Stimulated activated CD4-positive, alpha-beta T cell treated with anti-CD3 and anti-CD28 coated beads, Interleukin-1b, Interleukin-23, amount 100 ng/mL, for 48 hours (primary cell): ENCODE data around the gene SLC16A1.
"Not testable (repeated sequence)": the region's sequence is repeated elsewhere in the genome, so short reads cannot be mapped to it uniquely, and the experiment has no call there.

Experiments used
- DNase-seq: peaks from one replicate; pipeline ENCODE4 v3.0.0-alpha.2; 2020

The SLC16A1 gene

GRCh38 chr1:112923234-112923958, 32.6 kb downstream of the SLC16A1 start:
- DNase-seq: no peak

- DNase-seq: no peak
Measured at GRCh38 chr1:112911506-112912220, 44.3 kb downstream of the SLC16A1 start.

GRCh38 chr1:112909847-112910246, 46.1 kb downstream of the SLC16A1 start:
- no peak for DNase-seq

- no peak for DNase-seq
Measured at GRCh38 chr1:112906150-112906698, 49.8 kb downstream of the SLC16A1 start.

- DNase-seq: peak; percentile 8
Measured at GRCh38 chr1:112905395-112906149, 50.4 kb downstream of the SLC16A1 start.

DNA sequence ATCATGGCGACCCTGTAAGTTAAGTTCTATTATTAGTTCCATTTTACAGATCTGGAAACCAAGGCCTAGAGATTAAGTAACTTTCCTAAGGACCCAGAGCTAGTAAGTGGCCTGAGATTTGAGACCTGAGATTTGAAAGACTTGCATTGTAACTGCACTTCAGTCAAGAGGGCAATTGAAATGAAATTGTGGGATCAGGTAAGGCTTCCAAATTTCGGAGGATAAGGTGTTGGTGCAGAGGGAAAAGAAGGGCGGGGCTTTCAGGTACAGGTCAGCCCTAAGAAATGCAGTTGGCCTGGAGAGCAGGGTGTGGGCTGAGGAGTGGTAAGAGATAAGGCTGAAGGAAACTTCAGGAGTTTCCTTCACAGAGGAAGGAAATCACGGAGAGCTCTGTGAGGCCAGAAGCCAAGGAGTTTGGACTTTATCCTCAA, 51.1 kb downstream of the SLC16A1 start:
- DNase-seq: no peak

- DNase-seq: peak; percentile 77
Measured at GRCh38 chr1:112904071-112904830, 51.7 kb downstream of the SLC16A1 start.

DNA sequence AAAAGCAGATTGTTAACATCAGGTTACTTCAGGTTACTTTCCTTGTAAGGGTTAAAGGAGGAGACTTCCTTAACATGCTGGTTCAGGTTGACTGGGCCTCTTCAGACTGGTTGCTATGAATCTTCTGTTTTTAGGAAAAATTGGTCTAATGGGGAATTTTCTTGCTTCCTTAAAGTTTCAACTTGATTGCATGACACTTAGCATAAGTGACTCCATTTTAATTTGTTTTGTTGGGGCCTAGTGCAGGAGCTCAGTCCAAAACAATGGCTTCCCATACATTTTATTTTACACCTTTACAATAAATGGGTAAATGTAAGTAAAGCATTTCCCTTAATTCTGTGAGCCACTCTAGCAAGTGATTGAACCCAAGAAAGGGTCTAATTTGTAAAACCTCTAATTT, 53.8 kb downstream of the SLC16A1 start:
- no peak for DNase-seq

- no peak for DNase-seq
Measured at GRCh38 chr1:112901387-112901786, 54.6 kb downstream of the SLC16A1 start.

GRCh38 chr1:112896783-112897182, 59.2 kb downstream of the SLC16A1 start:
- no peak for DNase-seq

DNA sequence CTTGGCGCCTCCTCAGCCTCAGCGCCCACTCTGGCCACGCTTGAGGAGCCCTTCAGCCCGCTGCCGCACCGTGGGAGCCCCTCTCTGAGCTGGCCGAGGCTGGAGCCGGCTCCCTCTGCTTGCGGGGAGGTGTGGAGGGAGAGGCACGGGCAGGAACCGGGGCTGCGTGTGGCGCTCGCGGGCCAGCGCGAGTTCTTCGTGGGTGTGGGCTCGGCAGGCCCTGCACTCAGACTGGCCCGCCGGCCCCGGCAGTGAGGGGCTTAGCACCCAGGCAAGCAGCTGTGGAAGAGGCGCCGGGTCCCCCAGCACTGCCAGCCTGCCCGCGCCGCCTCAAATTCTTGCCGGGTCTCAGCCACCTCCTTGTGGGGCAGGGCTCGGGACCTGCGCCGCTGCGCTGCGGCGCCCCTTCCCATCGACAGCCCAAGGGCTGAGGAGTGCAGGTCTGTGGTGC, 61.4 kb downstream of the SLC16A1 start:
- no peak for DNase-seq

DNA sequence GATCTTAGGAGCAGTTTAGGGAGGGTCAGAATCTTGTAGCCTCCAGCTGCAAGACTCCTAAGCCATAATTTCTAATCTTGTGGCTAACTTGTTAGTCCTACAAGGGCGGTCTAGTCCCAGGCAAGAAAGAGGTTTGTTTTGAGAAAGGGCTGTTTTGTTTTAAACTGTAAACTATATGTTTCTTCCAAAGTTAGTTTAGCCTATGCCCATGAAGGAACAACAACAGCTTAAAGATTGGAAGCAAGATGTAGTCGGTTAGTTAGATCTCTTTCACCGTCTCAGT, 62.0 kb downstream of the SLC16A1 start:
- DNase-seq: no peak

DNA sequence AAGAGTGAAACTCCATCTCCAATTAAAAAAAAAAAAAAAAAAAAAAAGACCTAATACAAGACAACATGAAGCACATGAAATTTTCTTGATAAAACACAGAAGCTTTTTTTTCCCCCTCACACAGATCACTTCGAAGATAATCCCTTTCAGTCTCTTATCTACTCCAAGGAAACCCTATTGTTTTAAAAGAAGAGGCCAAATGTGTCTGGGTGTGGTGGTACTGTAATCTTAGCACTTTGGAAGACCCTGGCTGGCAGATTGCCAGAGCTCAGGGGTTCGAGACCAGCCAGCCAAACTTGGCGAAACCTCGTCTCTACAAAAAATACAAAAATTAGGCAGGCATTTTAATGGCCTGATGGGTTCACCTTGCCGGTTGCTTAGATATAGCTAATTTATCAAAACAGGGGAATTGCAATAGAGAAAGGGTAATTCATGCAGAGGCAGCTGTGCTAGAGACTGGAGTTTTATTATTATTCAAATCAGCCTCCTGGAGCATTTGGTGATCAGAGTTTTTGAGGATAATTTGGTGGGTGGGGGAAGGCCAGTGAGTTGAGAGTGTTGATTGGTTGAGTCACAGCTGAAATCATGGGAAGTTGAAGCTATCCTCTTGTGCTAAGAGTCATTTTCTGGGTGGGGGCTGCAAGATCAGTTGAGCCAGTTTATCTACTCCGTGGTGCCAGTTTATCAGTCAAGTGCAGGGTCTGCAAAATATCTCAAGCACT, 62.5 kb downstream of the SLC16A1 start:
- no peak for DNase-seq

DNA sequence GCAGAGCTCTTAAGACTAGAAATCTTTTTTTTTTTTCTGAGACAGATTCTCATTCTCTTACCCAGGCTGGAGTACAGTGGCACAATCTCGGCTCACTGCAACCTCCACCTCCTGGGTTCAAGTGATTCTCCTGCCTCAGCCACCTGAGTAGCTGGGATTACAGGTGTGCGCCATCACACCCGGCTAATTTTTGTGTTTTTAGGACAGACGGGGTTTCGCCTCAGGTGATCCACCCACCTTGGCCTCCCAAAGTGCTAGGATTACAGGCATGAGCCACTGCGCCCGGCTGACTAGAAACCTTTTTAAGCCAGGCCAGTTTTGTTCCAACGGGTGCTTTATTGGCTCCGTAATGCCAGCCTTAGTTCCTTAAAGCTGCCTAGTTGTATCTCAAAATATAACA, 66.1 kb downstream of the SLC16A1 start:
- DNase-seq: not testable (repeated sequence)

DNA sequence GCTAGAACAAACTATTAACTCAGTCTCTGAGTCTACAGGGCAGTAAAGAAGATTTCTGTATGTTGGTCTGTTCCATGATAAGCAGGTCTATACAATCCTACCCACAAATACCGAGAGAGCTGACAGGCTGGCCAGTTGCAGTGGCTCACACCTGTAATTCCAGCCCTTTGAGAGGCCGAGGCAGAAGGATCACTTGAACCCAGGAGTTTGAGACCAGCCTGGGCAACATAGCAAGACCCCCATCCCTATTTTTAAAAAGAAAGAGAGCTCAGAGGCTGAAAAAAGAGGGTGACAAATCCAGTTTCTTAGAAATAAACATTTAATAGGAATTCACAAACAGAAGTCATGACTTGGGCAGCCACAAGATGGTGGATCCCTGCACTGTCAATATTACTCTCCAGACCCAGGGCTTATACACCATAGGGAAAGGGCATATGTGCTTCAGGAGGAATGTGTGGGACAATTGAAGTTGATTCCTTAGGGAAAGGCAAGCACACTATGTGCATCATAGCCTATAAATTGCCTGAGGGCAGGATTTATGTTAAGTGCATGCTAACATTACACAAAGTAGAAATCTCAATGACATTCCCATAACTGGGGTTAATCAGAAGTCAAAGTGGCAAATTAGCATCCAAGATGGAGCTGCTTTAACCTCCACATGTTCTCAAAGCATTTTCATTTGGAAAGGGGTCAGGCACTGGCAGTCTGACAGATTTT, 66.8 kb downstream of the SLC16A1 start:
- DNase-seq: no peak

GRCh38 chr1:112888630-112889029, 67.4 kb downstream of the SLC16A1 start:
- DNase-seq: no peak

- DNase-seq: no peak
Measured at GRCh38 chr1:112887599-112888283, 68.3 kb downstream of the SLC16A1 start.

DNA sequence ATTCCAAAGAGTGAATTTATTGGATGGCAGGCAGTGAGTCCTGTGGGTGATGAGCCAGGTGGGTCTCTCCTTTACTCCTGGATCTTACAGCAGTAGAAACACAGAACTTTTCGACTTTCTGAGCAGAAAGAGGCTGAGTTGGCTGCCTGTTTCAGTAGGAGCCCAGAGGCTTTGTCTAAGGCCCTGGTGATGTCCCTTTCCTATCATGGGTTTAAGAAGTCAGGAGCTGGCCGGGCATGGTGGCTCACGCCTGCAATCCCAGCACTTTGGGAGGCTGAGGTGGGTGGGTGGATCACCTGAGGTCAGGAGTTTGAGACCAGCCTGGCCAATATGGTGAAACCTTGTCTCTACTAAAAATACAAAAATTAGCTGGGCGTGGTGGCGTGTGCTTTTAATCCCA, 71.0 kb downstream of the SLC16A1 start:
- not testable (repeated sequence) for DNase-seq

- DNase-seq: no peak
Measured at GRCh38 chr1:112882271-112882744, 73.7 kb downstream of the SLC16A1 start.

DNA sequence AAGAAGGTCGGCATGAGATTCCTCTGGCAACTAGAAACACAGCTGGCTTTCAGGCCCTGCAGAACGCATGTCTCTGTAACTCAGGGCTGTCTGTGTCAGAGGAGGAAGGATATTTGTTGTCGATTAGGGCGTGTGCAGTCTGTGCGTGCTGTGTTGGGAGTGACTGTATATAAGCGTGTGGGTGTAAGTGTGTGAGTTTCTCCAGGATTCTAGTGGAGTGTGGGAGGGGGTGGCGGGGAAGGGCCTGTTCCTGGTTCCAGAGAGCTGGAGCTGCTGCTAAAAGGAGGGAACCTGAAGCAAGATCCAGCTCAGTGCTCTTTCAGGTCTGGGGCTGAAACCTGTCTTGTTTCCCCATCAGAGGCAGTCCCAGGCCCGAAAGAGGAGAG, 74.3 kb downstream of the SLC16A1 start:
- DNase-seq: no peak

- DNase-seq: no peak
Measured at GRCh38 chr1:112879834-112880233, 76.2 kb downstream of the SLC16A1 start.
